Measurements from ENCODE around the gene RPL28. TPM values are rescaled to one million over a fixed set of nuclear protein-coding genes. Genes with fewer than 3 reads are reported as not detected.

The RPL28 gene
- total and polyA plus RNA-seq, 2 of the 13 experiments (the other 11 are each of a cell fraction or from before 2014, with no cell fraction given), result 105 to 420 TPM

- TF ChIP-seq ZNF646 (CRISPR knock-in tag; IDR thresholded peaks at IDR 0.05), result no peak
- no peak for TF ChIP-seq ZNF562 (CRISPR knock-in tag; IDR thresholded peaks at IDR 0.05; ENCODE audit: borderline replicate concordance)
- TF ChIP-seq ZNF362 (CRISPR knock-in tag; IDR thresholded peaks at IDR 0.05; ENCODE audit: borderline replicate concordance), result no peak
- TF ChIP-seq ZNF761 (CRISPR knock-in tag; conservative IDR thresholded peaks at IDR 0.05), result no peak
- no peak; the same call in 1 of the 2 replicates for TF ChIP-seq PBX3 (CRISPR knock-in tag; IDR thresholded peaks at IDR 0.05; ENCODE audit: borderline replicate concordance)
- 0 out of 2 replicates have a peak, but pooled peaks have one; percentile 41 for TF ChIP-seq YEATS2 (CRISPR knock-in tag; IDR thresholded peaks at IDR 0.05; ENCODE audit: borderline replicate concordance)
- peak; percentile 66 for TF ChIP-seq PITX1 (CRISPR knock-in tag; IDR thresholded peaks at IDR 0.05)
- TF ChIP-seq MED8 (CRISPR knock-in tag; IDR thresholded peaks at IDR 0.05; ENCODE audit: insufficient replicate concordance), result no peak
- TF ChIP-seq ZIK1 (CRISPR knock-in tag; IDR thresholded peaks at IDR 0.05; ENCODE audit: borderline replicate concordance, low read depth), result no peak
- peak; percentile 95 for TF ChIP-seq RFXAP (CRISPR knock-in tag; IDR thresholded peaks at IDR 0.05; ENCODE audit: borderline replicate concordance)
- no peak for TF ChIP-seq RNF2 (conservative IDR thresholded peaks at IDR 0.05; ENCODE audit: low read depth)
- TF ChIP-seq HNRNPK (IDR thresholded peaks at IDR 0.05; ENCODE audit: low read depth, low read length, poor library complexity, severe bottlenecking), result no peak
- no peak; the same call in 1 of the 2 replicates for TF ChIP-seq POLR2AphosphoS5 (IDR thresholded peaks at IDR 0.05; ENCODE audit: low read depth, low read length)
- no peak for TF ChIP-seq ZNF513 (CRISPR knock-in tag; conservative IDR thresholded peaks at IDR 0.05)
- TF ChIP-seq KDM6A (CRISPR knock-in tag; IDR thresholded peaks at IDR 0.05; ENCODE audit: low read depth), result no peak
- no peak for TF ChIP-seq PHF8 (CRISPR knock-in tag; IDR thresholded peaks at IDR 0.05)
- TF ChIP-seq SNAI1 (CRISPR knock-in tag; IDR thresholded peaks at IDR 0.05; ENCODE audit: borderline replicate concordance), result no peak
Measured at GRCh38 chr19:55339105-55339888, 46.4 kb upstream of the RPL28 start, which contains the start of gene KMT5C (continued).

All from HepG2 (cell line).